Measurements from ENCODE around the gene SHMT2.
A peak's percentile ranks its signal among the peaks of the same experiment; 100 is the strongest.

Gene SHMT2

DNA sequence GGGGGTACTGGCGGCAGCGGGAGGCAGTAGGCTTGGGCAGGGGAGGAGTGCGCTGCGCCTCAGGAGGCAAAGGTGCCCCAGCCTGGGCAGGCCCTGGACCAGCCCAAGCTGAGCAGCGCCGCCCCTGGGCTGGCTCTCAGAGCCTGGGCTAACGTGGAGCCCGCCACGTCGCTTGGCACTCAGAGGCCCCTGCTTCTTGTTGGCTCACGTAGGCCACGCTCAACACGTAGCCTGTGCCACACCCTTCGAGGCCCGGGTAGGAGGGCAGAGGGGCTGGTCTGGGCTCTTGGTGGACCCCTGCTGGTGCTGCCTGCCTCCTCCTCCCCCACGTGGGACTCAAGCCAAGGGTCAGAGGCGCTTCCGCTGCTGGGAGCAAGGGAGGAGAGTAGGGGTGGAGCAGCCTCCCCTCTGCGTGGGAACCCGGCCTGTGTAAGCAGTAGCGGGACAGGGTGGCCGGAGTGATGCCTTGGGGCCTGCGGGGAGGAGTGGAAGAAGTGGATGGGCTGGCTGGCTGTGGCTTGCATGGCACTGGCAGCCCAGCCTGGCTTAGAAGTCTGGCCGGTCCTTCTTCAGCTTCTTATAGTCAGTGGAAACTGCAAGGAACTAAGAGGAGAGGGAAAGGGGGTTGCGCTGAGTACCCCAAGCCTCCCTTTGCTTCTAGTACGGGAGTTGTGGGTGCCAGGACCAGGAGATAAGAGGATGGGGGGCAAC is 5.7 kb downstream of the SHMT2 start:
- peak overlapping the region in 3 of 7 experiments; percentile 22 to 34 (median 32) for H3K4me3 ChIP-seq
- peak overlapping the region in 19 of 21 experiments; percentile 1 to 85 (median 58) for H3K27ac ChIP-seq

DNA sequence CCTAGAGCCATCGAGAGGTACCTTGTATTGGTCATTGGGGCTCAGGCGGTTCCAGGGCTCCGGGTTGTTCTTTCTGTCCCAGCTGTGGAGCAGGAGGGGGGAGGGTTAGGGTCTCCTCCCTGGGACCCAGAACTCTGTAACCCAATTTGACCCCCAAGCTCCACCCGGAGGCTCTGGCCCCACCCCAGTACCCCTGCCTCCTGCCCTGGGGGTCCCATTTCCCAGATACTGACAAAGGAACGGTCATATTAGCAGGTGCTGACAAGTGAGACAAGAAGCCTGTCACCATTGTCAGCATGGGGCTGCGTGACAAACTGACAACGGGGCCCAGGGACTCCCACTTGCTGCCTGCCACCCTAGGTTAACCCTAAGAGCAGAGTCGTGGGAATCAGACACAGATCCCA is 6.2 kb downstream of the SHMT2 start:
- peak overlapping the region; percentile 17 to 34 (median 26) for H3K4me3 ChIP-seq
- H3K27ac ChIP-seq = peak overlapping the region in 19 of 21 experiments; percentile 1 to 85 (median 58)

DNA sequence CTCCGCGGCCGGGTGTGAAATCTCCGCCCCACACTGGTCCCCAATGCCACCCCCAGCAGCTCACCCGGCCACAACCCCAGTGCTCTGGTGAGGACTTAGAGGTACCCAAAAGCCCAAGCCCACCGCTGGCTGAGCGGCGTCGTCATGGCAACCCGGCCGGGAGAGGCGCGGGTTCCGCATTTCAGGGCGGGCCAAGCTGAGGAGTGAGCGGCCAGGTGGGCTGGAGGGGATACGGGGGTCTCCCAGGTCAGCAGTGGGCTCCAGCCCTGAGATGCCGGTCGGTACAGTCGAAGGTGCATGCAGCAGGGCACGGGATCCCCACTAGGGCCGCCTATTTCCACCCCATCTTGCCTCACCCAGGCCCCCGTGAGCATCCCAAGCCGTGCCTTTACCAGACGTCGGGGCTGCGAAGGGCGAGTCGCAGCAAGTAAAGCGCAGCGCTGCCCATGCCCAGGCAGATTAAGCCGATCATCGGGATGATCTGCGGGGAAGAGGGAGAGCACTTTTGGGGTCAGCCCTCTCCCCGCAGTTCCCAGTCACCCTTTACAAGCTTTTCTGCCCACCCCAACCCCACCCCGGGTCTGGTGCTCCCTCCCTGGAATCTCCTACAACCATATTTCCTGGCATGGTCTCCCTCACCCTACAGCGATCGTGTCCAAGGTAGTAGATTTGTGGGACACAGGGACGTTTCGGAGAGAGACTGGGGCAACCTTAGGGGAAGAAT is 6.9 kb downstream of the SHMT2 start:
- Histone ChIP-seq H3K27ac (peak overlapping the region in 16 of 21 experiments; percentile 13 to 85 (median 60)), H3K4me3 (peak overlapping the region; percentile 17 to 34 (median 26))

GRCh38 chr12:57236925-57237595 is 7.5 kb downstream of the SHMT2 start:
- Histone ChIP-seq H3K4me3 (peak overlapping the region; percentile 17 to 34 (median 26)), H3K27ac (peak overlapping the region in 12 of 21 experiments; percentile 13 to 85 (median 61))

DNA sequence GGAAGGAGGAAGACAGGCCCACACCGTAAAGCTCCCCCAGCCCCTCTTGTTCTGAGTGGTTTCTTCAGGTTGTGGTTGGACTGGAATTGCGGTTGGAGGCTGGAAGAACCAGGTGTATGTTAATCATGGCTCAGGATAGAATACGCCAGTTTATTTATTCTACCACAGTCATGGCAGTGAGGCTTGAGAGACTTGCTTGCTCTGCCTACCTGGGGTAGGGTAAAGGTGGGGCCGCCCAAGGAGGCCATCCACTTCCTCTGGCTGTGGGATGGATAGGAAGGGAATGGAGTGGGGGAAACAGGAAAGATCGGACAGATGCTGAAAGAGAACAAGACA is 8.1 kb downstream of the SHMT2 start:
- Histone ChIP-seq H3K27ac (peak overlapping the region in 7 of 21 experiments; percentile 6 to 85 (median 53)), H3K4me3 (peak overlapping the region in 3 of 7 experiments; percentile 32 to 54 (median 39))

DNA sequence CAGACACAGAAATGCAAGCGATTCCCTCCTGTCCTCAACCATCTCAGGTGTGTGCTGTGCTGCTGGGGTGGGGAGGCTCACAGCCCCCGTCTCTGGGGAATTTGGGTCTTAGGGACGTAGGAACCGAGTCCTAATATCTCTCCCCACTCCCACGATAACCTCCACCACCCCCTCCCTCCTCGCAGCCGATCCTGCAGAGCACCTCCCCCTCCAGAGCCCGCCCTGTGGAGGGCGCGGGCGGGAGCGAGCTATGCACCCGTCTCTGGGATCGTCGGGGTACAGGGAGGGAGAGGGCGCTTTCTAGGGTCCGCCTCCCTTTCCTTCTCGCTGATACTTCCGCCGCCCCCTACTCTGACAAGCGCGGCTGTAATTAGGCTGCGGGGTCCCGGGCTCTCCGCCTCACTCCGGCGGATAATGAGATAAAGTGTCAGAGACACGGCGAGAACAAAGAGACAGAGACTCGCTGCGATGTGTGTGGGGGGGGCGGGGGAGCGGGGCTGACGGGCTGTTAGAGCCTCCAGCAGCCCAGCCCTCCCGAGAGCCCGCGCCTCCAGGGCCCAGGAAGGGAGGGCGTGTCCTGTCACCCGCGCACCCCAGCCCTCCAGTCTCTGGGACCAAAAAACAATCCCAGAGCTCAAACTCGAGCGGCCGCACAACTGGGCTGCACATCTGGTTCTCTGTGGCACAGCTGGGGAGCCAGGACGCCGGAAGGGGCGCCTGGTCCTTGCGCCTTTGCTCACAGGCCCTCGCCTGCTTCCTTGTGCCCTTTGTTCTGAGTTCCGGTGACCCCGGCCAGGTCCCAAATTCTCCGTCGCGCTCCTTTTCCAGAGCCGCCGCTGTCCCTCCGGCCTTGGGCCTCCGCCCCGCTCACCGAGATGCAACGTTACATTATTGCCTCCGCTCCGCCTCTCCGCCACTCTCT is 8.7 kb downstream of the SHMT2 start:
- peak overlapping the region in 9 of 21 experiments; percentile 6 to 85 (median 39) for H3K27ac ChIP-seq

GRCh38 chr12:57238854-57239554 is 9.5 kb downstream of the SHMT2 start:
- Histone ChIP-seq H3K4me3 (peak overlapping the region; percentile 26 to 54 (median 39)), H3K27ac (peak overlapping the region in 7 of 21 experiments; percentile 11 to 85 (median 52))

More for the DNA sequence above, 8.7 kb downstream of the SHMT2 start:
- peak overlapping the region; percentile 26 to 54 (median 39) for H3K4me3 ChIP-seq

DNA sequence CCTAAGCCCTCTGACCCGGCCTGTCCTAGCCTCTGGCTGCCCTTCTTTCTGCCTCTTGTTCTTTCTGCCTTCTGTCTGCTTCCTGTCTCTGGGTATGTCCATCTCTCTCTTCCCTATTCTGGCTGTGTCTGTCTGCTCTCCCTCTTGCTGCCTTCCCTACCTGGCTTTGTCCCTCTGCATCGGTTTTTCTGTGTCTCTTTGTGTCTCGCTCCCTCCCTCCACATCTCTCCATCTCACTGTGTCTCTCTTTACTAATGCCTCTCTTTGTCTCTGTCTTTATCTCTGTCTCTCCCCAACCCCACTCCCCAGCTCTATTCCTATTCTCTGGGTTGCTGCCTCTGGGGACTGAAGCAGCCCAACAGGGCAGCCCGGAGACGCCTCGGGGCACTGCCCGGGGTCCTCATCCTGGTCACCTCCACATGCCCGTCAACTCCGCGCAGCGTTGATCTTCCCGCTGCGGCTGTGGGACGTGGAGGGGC is 10.1 kb downstream of the SHMT2 start:
- peak overlapping the region; percentile 28 to 54 (median 39) for H3K4me3 ChIP-seq
- H3K27ac ChIP-seq = peak overlapping the region in 5 of 21 experiments; percentile 9 to 64 (median 55)

GRCh38 chr12:57240066-57240921 is 10.8 kb downstream of the SHMT2 start:
- Histone ChIP-seq H3K27ac (peak overlapping the region in 6 of 21 experiments; percentile 9 to 64 (median 52)), H3K4me3 (peak overlapping the region; percentile 28 to 54 (median 39))

- H3K27ac ChIP-seq = no peak overlapping the region
- H3K4me3 ChIP-seq = peak overlapping the region; percentile 28 to 54 (median 39)
Observed at GRCh38 chr12:57240926-57241401, 11.5 kb downstream of the SHMT2 start.

GRCh38 chr12:57241402-57242310 is 12.1 kb downstream of the SHMT2 start:
- peak overlapping the region in 1 of 21 experiments; percentile 16 for H3K27ac ChIP-seq
- H3K4me3 ChIP-seq = peak overlapping the region in 2 of 7 experiments; percentile 39 to 54

DNA sequence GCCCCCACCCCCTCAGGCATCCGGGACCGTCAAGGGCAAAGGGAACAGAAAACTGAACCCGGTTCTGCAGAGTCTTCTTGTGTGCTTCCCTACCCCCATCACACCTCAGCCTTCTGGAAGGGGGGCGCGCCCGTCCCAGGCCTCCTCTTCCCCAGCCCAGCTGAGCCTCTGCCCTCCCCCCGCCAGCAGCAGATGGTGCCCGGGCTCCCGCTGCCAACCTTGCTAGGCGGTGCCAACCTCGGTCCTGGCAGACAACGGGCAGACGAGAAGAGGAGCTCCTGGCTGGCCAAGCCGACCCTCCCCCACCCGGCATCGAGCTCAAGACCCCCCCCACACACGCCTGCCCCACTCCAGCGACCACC is 12.8 kb downstream of the SHMT2 start:
- H3K4me3 ChIP-seq = peak overlapping the region in 5 of 7 experiments; percentile 1 to 36 (median 29)
- peak overlapping the region in 1 of 21 experiments; percentile 29 for H3K27ac ChIP-seq

DNA sequence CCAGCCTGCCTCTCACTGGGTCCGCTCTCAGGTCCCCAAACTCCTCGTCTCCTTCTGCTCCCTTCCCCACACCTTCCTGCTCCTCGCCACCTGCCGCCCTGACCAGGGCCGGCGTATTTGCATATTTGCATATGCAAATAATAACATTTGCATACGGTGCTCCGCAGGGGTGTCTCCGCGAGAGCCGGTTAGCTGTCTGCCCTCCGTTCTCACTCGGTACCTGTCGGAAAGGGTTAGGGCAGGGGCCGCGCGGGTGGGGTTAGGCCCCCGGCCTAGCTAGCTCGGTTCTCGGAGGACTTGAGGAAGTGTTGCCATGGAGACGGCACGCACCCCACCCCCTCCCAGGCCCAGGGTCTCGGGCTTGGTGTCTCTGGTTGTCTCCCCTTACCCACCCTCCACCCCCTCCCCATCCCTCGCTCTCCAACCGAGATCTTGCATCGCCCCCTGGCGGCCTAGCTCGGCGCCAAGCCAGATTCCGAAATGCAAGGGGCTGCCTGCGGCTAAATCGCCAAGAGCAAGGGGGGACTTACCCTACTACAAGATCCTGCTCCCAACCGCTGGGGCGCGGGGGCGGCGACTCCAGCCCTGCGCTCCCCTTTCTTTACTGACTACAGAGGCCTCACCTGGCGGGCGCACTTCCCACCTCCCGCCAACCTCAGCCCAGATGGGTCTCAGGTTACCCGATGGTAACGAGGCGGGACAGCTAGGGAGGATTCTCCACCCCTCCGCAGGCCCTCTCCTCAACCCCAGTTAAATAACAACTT is 13.4 kb downstream of the SHMT2 start:
- Histone ChIP-seq H3K27ac (peak overlapping the region in 1 of 21 experiments; percentile 29), H3K4me3 (peak overlapping the region; percentile 1 to 36 (median 14))

- Histone ChIP-seq H3K27ac (no peak overlapping the region), H3K4me3 (peak overlapping the region; percentile 1 to 36 (median 14))
Observed at GRCh38 chr12:57243521-57244311, 14.2 kb downstream of the SHMT2 start.

- Histone ChIP-seq H3K4me3 (no peak overlapping the region), H3K27ac (no peak overlapping the region)
Observed at GRCh38 chr12:57244312-57244696, 14.8 kb downstream of the SHMT2 start.

Measured in skin epidermis (tissue), 12 donors.